HepG2 (cell line): Measurements from ENCODE around the gene ARHGEF9.

Experiments
- CTCF ChIP-seq: sonication (generic); formaldehyde crosslinking; IDR thresholded peaks from 2 replicates; pipeline ENCODE4 v1.5.0; 2020; ENCODE audit warnings: mild to moderate bottlenecking, missing genetic modification reagents, moderate library complexity
- EZH2 ChIP-seq: conservative IDR thresholded peaks from 2 replicates; pipeline ENCODE4 v1.6.1; 2012; ENCODE audit warnings: mild to moderate bottlenecking, low read depth, low read length, moderate library complexity
- HMGXB4 ChIP-seq, 2 experiments: sonication (generic) in 1 of 2; formaldehyde crosslinking in 1 of 2; IDR thresholded peaks; 2 replicates each; pipeline versions ENCODE4 v1.4.0 to v1.6.1; 2018 to 2020; ENCODE audit warnings: missing genetic modification reagents in 2 of 2, borderline replicate concordance in 1 of 2, low read depth in 1 of 2, mild to moderate bottlenecking in 1 of 2, missing biosample characterization in 1 of 2
- ISX ChIP-seq: sonication (generic); formaldehyde crosslinking; conservative IDR thresholded peaks from 2 replicates; pipeline ENCODE4 v1.5.0; 2020; ENCODE audit warnings: missing genetic modification reagents
- MYNN ChIP-seq: sonication (generic); formaldehyde crosslinking; IDR thresholded peaks from 2 replicates; pipeline ENCODE4 v1.4.0; 2020; ENCODE audit warnings: mild to moderate bottlenecking, low read depth, missing genetic modification reagents
- NFE2 ChIP-seq: sonication (generic); formaldehyde crosslinking; IDR thresholded peaks from 2 replicates; pipeline ENCODE4 v1.4.0; 2020; ENCODE audit warnings: missing genetic modification reagents
- RNF2 ChIP-seq: fragments of 450-650 bp; conservative IDR thresholded peaks from 2 replicates; pipeline ENCODE4 v1.6.1; 2016; ENCODE audit warnings: low read depth
- SP5 ChIP-seq: IDR thresholded peaks from 2 replicates; pipeline ENCODE4 v1.6.1; 2016; ENCODE audit warnings: low read depth, borderline replicate concordance
- TBL1XR1 ChIP-seq: fragments of 150-350 bp; IDR thresholded peaks from 2 replicates; pipeline ENCODE4 v1.6.1; 2014; ENCODE audit warnings: borderline replicate concordance, low read length; ENCODE audit not compliant: partially characterized antibody
- ZBTB21 ChIP-seq: sonication (generic); formaldehyde crosslinking; IDR thresholded peaks from 2 replicates; pipeline ENCODE4 v1.4.0; 2020; ENCODE audit warnings: missing genetic modification reagents
- ZBTB46 ChIP-seq: sonication (generic); formaldehyde crosslinking; IDR thresholded peaks from 2 replicates; pipeline ENCODE4 v1.4.0; 2020; ENCODE audit warnings: mild to moderate bottlenecking, missing genetic modification reagents, borderline replicate concordance
- ZFP82 ChIP-seq: sonication (generic); formaldehyde crosslinking; IDR thresholded peaks from 2 replicates; pipeline ENCODE4 v1.5.1; 2020; ENCODE audit warnings: mild to moderate bottlenecking, missing genetic modification reagents, borderline replicate concordance
- ZNF580 ChIP-seq: IDR thresholded peaks from 2 replicates; pipeline ENCODE4 v1.6.1; 2016; ENCODE audit warnings: low read depth, borderline replicate concordance

- TF ChIP-seq ZBTB21 (CRISPR knock-in tag) (no peak), RNF2 (no peak), ZFP82 (no peak), ZBTB46 (no peak), ZNF580 (no peak), ISX (CRISPR knock-in tag) (no peak), NFE2 (CRISPR knock-in tag) (no peak), CTCF (no peak), TBL1XR1 (no peak), EZH2 (no peak), HMGXB4 (CRISPR knock-in tag; IDR thresholded peaks at IDR 0.05; ENCODE audit: borderline replicate concordance in 1 of 2, low read depth in 1 of 2) (no peak), MYNN (no peak), SP5 (no peak)
Observed at GRCh38 chrX:63750811-63751210, 34.2 kb downstream of the ARHGEF9 start.
